Dermis blood vessel endothelial cell (primary cell): ENCODE measurements around the gene PHACTR1. TPM values are rescaled to one million over a fixed set of nuclear protein-coding genes. Genes with fewer than 3 reads are reported as not detected.

Experiments
- DNase-seq: peaks from one replicate; pipeline ENCODE4 v3.0.0; 2010
- total RNA-seq: library from RNA; depleted of rRNA; stranded (reverse); fragments of >200 nt; gene quantifications from 2 replicates; pipeline ENCODE4 v1.2.3, GENCODE V29; 2014

Gene PHACTR1
- total RNA-seq, 1 donor from 2014 or later, result 2.4 TPM

DNA sequence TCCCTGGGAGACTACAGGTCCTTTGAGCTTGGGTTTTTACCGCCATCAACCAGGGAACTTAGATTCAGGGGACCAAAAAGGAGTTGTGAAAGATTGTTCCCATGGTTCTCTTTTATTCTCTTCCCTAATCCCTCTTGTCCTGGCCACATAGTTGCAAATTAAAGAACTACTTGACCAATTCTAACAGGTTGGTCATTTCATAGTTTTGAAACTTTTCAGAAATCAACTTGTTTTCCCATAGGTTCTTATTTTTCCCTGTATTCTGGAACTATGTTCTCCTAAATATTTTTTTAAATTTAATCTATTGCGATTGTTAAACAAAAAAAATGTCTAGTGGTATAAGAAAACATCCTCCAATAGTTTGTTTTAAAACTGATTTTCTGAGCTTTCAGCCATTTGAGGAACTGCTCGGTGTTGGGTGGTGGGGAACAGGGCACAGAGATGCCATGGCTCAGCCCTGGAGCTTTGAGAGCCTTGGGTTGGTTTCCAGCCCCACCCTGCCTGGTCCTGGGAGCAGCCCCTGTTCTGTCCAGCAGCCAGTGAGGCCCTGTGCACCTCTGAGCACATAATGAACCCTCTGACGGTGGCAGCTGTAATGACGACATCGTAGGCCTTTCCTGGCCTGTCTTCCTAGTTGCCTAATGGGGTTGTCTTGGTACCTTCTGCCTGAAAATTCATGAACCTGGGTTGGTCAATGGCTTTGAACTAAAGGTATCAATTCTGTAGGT is 558.3 kb downstream of the PHACTR1 start:
- no peak for DNase-seq

DNA sequence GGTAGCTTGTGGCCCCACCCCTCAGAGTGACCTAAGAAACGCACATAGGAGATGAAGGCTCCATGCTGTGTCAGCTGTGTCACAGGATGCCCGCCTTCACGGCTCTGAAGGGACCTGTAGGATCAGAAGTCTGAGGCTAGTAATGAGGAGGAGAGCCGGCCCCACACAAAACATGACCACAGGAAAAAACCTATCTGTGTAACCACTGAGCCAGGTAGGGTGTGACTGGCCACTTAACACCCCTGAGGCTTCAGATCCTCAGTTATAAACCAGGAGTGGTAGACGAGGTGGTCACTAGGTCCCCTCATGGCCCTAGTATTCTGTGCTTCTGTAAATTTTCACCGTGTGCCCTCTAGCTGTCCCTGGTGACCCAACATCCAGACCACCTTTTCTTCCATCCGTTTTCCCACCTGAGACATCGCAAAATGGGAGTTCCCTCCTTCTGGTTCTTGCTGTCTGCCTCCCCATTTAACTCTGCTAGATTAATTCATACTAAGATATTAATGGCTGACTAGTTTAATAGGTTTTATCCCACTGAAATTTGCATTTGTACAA is 558.9 kb downstream of the PHACTR1 start:
- no peak for DNase-seq

DNA sequence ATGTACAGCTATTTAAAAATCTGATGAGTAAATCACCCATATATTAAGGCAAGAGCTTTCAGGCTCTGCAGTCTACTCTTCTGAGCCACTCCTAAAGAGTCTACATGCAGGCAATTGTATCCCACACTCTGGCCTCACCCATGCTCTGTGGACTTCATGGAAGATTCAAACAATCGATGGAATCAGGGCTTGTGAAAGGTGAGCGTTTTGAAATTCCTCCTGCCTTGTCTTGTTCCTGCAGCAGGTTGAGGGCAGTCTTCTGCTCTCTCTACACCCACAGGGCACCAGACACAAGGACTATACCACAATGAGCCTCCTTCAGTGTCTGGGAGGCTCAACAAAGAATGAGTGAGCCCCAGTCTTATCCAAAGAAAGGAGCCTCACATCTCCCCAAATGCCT is 560.7 kb downstream of the PHACTR1 start:
- DNase-seq, result no peak

DNA sequence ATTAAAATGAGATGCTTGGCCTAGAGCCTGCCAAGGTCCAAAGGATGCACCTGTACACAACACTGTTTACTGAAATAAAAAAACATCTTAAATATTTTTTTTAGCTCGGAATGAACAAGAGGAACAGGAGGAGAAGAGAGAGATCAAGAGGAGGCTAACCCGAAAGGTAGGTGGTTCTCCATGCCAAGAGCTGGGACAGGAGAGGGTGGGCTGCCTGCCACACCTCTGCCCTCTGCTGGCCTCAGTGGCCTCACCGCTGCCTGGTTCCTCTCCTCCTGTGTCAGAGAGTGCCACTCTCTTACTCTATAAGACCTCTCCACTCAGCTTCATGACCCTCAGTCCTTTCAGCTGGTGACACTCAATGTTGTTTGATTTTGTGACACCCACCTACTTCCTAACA is 561.6 kb downstream of the PHACTR1 start:
- peak; percentile 26 for DNase-seq

DNA sequence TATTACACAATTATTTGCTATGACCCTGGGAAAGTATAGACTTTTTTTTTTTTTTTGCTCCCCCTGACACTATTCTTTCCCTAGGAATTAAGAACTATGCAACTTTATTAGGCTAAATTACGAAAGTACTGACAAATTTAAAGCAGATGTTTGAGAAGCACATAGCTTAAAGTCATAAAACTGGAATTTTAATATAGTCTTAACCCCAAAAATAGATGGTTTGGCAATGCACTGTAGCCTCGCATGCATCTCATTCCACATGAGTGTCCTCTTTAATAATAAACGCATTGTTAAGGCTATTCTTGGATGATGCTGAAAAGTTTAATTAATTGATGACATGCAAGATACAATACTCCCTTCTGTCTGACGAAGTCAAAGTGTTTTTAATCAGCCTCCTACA is 562.4 kb downstream of the PHACTR1 start:
- no peak for DNase-seq

DNA sequence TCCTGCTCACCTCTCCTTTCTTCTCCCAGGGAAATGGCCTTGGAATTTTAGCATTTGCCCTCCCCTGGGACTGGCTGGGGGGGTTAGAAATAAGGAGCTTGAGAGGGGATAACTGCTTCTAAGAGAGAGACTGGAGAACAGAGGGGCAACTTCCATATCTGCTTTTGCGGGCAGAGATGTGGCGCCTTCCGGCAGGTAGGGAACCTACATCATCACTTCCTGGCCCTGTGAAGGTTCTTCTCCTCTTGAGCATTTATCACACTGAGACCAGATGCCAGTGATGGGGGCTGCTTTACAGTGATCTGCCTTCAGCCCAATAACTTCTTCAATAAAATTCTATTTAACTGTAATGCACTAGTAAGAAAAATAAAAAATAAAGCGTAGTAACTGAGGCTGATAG is 563.7 kb downstream of the PHACTR1 start:
- no peak for DNase-seq

DNA sequence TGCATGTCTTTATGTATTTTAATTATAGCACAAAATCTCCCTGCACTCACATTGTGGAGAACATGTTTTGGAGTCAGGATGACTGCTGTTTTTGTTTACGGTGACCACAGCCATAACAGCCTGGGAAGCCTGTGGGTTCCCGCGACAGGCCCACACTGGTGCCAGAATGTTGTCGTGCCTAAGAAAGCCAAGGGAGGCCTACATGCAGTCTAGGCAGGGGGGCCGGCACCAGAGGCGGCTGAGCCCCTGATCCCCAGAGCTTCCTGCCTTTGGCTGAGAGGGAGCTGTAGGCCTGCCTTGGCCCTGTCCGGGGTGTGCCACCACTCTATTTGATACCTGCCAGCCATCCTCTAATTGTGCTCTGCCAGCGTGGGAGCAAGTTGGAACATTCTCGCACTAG is 565.1 kb downstream of the PHACTR1 start:
- no peak for DNase-seq

DNA sequence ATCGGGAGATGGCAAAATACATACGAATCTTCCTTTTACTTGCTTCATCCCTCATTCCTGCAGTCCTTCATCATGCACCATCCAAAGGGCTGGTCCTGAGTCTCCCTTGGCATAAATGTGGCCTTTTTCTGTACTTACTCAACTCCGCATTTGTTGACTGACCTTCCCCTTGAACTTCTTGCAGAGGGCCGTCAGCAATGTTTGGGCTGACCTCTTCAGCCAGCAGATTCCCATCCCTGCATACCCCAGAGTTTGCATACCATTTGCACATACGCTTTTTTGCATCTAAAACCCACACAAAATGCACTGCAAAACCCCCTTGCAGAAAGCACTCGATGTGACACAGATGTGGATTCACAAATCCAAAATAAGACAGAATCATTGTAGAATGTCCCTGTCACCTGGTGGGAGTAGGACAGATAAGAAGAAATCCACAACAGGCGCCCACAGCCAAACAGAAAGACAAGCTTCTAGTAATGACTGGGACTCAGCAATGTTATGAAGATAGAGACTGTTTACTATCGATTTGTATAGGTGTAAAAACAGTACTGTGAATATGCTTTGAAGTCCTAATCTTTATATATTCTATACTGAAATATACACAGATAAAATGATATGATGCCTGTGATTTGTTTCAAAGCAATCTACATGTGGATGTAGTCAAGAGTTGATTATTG is 566.0 kb downstream of the PHACTR1 start:
- no peak for DNase-seq

DNA sequence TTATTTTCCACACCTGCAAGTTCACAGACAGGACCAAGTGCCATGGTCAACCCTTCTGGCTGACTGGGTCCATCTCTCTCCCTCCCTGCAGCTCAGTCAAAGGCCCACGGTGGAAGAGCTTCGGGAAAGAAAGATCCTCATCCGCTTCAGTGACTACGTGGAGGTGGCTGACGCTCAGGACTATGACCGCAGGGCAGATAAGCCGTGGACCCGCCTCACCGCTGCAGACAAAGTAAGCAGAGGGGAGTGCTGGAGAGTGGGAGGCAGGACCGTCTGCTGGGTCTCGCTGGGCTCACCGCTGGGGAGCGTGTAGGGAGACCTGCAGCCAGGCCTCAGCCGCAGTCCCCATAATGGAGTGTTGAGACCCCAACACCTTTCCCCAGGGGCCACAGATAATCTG is 566.8 kb downstream of the PHACTR1 start:
- no peak for DNase-seq

DNA sequence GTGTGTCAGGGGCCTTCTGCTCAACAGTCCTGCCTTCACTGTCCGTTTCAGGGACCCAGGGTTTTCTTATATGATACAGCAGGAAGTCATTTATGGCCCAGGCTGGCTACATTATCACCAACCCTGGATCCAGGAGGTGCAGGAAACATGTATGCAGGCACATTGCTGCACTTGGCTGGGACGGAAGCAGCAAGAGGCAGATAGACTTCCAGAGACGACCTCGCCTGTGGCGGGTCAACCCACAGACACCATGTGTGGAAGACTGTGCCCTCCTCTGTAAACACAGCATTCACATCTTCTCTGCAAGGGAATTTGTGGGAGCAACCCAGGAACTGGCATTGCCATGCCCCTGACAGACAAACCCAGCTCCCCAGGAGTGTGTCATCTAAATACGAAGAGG is 568.1 kb downstream of the PHACTR1 start:
- DNase-seq, result peak; percentile 16

DNA sequence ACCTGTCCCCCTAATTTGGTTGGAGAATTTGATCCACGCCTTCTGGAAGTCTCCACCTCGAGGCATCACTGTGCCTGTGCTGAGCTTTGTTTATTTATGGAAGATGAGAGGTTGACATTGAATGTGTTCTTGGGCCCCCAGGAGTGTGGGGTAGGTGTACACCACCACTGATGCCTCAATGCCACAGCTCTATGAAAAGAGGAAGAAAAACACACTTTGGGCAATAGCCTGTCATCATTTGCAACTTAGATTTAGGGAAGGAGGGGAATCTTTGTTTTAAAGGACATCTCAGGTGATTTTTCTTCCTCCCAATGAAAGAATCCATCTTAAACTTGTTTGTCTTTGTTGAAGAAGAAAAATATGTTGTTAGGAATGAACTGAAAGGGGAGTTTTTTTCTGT is 569.1 kb downstream of the PHACTR1 start:
- no peak for DNase-seq

DNA sequence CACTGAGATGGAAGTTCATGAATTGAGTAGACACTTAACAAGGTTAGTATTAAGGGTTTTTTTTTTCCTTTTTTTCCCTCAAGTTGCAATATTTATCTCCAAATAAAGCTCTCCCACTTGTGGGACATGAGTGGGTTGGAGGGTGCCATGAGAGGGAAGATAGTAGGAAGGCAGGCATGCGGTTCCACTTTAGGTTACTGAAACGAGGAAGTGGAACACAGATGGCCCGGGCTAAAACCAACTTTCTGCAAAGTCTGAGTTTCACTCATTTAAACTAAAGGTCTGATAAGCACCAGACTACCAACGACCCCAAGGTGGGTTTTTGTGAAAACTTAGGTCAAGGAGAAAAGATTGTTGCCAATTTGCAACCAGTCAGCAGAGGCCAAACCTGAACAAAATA is 569.6 kb downstream of the PHACTR1 start:
- no peak for DNase-seq

DNA sequence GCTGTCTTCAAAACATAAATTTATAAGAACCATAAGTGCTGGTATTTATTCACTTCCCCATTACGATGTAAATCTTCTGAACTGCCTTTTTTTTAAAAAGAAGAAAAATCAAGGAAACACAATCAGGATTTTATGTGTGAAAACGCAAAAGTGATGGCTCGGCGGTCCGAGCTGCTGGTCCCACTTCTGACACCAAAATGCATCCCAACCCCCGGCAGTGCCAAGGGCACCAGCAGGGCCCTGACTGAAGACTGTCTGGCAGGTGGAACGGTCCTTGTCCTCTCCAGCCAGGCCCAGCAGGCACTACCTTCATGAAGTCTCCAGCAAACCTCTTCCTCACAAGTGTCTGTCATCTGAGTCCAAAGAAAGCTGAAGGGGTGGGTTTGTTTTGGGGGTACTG is 570.5 kb downstream of the PHACTR1 start:
- no peak for DNase-seq

DNA sequence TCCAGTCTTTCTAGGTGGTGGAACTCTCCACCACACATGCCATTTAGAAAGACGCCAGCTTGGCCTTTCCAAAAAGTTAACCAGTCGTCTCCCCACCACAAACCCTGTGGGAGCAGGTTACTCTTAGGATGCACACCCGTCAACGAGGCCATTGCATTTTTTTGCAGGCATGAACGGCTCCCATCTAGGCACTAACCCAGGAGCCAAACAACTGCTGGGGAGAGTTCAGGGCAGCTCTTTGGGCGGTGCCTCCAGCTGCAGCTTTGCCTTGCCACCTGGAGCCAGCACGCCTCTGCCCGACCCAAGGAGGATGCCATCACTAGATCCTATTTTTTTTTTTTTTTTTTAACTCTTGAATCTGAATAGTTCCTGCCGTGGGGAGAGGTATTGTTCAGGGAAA is 571.9 kb downstream of the PHACTR1 start:
- DNase-seq, result no peak

DNA sequence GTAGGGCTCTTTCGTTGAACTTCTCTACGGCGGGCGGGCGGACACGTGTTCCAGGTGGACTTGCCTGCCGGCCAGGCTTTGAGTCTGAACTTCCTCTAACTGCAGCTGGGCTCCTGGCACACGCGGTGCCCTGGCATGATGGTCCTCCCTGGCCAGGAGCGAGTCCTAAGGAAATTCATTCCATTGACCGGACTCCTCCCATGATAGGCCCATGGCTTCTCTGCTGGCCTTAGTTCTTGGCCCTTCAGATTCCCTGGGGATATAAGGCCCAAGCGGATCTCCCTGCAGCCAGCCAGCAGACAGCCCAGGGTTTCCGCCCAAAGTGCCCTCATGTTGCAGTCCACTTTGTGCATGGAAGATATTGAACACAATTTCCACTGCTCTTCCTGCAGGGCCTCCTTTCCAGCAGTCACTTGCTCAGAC is 572.4 kb downstream of the PHACTR1 start:
- DNase-seq, result no peak

DNA sequence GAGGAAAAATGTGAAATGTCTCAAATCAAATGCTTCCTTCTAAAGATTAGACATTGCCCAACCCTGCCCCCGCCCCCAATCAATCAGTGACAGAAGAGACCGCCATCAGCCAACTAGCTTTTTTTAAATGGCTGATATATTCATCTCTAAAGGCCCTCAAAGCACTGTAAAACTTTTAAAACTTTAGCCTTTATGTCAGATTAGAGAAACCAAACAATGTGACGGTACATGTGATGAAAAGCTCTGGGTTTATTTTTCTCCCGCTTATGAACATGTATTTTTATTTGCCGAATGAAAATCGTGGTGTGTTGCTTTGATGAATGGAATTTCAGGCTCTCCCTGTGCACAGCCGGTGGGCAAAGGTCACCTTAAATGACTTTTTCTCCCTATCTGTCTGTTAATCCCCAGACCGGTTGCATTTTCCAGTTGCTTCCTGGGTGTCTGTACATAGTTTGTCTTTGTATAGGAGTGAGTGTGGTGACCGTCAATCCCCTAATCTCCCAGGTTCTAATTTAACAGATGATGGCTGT is 573.3 kb downstream of the PHACTR1 start:
- DNase-seq, result no peak

DNA sequence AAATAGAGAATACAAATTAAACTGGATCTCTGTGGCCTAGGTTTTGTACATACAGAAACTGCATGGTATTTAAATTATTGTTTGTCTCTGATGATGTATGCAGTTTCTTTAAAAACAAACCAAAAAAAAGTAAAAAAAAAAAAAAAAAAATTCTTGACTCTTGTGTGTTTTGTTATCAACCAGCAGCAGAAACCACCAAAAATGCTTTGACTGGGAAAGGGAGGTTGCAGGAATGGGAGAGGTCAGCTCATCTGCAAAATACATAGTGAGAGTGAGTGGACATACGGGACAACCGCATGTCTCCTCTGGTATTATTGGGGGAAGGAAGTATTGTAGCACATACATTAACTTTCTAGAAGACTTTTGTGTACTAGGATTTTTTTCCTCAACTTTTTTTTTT is 573.8 kb downstream of the PHACTR1 start:
- no peak for DNase-seq

DNA sequence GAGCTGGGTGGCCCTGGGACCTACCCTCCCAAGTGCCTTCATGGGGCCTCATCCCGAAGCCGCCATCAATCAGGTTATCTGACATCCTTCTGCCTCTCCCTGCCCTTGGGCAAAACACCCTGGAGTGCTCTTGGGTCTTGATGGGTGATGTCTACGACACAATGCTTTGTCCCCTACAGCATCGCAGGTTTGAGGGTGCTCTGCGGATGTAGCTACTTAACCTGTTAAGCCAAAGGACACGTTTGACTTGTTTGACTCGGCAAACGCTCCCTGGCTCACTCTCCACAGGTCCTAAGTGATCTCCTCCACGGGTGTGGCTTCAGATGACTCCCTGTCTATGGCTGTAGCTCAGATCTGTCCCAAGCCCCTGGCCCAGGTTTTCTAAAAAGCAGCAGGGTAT is 576.2 kb downstream of the PHACTR1 start:
- no peak for DNase-seq

DNA sequence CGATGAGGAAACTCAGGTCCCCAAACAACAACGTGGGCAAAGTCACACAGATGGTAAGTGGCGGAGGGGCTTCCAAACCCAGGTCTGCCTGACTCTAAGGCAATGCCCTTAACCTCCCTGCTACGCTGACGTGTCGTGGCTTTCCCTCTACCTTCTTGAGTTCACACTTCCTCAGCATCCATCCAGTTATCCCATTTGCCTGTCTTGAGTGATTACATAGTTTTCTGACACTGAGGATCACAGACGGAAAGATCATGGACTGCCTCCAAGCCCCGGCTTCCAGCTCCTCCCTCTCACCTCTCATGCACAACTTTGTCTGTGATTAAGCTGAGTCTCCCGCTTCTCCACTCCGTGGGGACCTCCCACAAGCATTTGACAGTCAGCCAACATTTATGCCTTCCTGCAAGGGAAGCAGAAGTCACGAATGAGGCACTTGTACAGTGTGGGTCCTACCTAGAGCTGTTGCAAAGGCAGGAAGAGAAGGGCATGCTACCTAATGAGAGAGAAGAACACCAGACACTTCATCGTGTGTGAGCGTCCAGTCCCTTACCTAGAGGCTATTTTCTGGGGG is 578.0 kb downstream of the PHACTR1 start:
- peak; percentile 14 for DNase-seq

DNA sequence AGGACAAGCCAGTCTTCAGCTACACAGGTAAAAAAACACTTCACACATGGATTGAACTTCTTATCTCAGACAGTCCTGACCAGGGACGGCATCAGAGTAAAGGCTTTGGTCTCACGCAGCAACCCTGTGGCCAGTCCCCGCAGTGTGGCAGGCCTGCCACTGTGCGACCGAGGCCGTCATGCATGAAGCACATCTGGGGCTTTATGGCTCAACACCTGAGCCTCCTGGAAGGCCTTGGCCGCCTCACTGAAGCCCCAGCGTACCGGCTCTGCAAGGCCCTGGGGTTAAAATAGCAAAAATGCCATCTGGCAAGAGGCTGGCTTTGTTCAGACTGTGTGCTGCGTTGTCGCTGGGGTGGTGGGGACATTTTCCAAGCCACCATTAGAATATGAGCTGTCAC is 579.0 kb downstream of the PHACTR1 start:
- DNase-seq, result no peak

DNA sequence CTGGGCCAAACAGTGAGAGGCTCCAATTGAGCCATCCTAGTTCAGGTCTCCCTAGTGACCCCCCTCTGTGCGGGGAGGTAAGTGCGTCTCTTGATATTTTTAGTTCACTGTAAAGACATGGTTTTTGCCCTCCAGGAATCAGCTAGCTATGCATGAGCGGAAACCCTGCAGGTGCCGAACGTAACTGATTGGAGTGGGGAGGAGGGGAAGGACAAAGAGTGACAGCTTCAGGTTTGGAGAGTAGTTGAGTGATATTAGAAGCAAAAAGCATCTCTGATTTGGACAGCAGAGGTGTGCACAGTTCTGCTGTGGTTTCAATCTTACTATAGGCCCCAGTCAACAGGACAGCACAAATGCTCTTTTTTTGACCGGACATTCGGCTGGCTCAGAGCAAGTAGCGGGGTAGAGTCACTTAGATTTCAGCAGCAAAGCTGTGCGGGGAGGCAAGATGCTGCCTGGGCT is 580.0 kb downstream of the PHACTR1 start:
- DNase-seq, result no peak

DNA sequence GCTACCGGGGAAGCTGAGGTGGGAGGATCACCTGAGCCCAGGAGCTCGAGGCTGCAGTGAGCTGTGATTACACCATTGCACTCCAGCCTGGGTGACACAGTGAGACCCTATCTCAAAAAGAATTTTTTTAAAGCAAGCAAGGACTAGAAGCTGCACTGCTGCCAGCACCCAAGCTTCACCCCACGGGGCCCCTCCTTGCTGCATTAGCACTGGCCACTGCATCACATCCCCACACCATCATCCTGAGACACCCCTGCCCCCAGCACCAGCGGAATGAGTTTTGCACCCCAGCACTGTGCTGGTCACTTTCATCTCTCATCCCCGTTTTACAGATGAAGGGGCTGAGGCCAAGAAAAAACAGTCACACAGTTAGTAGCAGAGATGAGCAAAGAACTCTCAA is 580.8 kb downstream of the PHACTR1 start:
- DNase-seq, result no peak

DNA sequence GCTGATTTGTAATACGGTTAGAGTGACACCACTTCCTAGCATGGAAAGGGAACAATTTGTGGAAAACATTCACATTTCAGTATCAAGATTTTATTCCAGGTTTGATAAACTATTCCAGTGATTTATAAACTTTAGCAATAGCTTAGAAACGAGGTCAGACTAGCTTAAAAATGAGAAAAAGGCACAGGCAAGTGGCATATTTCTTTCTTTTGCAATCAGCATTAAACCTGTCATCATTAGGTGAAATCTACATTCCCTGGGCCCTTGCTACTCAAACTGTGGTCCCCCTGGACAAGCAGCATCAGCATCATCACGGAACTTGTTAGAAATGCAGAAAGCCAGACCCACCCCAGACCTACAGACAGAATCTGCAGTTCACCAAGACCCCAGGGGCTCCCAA is 581.9 kb downstream of the PHACTR1 start:
- no peak for DNase-seq

DNA sequence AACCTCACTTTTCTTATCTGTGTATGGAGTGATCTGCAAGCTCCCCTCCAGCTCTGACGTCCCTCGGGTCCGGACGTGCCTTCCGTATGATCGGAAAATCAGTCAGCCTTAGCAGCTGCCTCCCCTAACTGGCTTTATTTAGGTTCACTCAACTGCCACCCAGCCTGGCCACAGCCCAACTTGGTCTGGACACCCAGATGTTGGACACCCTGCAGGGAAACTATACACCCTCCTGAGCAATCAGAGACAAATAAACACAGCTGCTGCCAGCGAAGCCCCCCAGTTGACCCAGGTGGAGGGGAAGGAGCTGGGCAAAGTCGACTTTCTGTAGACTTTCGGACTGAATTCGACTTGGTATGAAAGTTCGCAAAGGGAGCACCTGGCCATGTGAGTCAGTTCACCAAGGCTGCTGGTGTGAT is 582.8 kb downstream of the PHACTR1 start:
- DNase-seq, result no peak
